ENCODE data around the gene CHD9NB.

Gene CHD9NB

GRCh38 chr16:53034306-53034705 lies 18.4 kb downstream of the CHD9NB start:
- peak; percentile 15 for DNase-seq (ENCODE audit: low spot score)
- no peak for FAIRE-seq

GRCh38 chr16:53031323-53031942 lies 21.3 kb downstream of the CHD9NB start:
- DNase-seq (ENCODE audit: low spot score), result no peak

GRCh38 chr16:53029971-53030370 lies 22.7 kb downstream of the CHD9NB start:
- no peak for DNase-seq (ENCODE audit: low spot score)
- no peak for FAIRE-seq

More at GRCh38 chr16:53031323-53031942, 21.3 kb downstream of the CHD9NB start:
- FAIRE-seq, result no peak

GRCh38 chr16:53024045-53024444 lies 28.7 kb downstream of the CHD9NB start:
- no peak for FAIRE-seq
- no peak for DNase-seq (ENCODE audit: low spot score)

GRCh38 chr16:53022374-53022773 lies 30.3 kb downstream of the CHD9NB start:
- DNase-seq (ENCODE audit: low spot score) (peak; percentile 28), FAIRE-seq (no peak)

- no peak for FAIRE-seq
- DNase-seq (ENCODE audit: low spot score), result no peak
Observed at GRCh38 chr16:53018834-53019416, 33.8 kb downstream of the CHD9NB start.

GRCh38 chr16:53014287-53014686 lies 38.4 kb downstream of the CHD9NB start:
- DNase-seq (ENCODE audit: low spot score) (no peak), FAIRE-seq (no peak)

GRCh38 chr16:53007095-53007494 lies 45.6 kb downstream of the CHD9NB start:
- FAIRE-seq (no peak), DNase-seq (ENCODE audit: low spot score) (no peak)

GRCh38 chr16:52997922-52998321 lies 54.8 kb downstream of the CHD9NB start:
- FAIRE-seq (no peak), DNase-seq (ENCODE audit: low spot score) (no peak)

GRCh38 chr16:52994942-52995341 lies 57.8 kb downstream of the CHD9NB start:
- FAIRE-seq (no peak), DNase-seq (ENCODE audit: low spot score) (no peak)

GRCh38 chr16:52993179-52993578 lies 59.5 kb downstream of the CHD9NB start:
- no peak for FAIRE-seq
- no peak for DNase-seq (ENCODE audit: low spot score)

GRCh38 chr16:52991572-52991971 lies 61.1 kb downstream of the CHD9NB start:
- DNase-seq (ENCODE audit: low spot score), result no peak
- FAIRE-seq, result no peak
